OCI-LY1 (cell line): ENCODE data around the gene TBX1.

ENCODE experiments used
- H2AFZ ChIP-seq: fragments of 200-600 bp; sonication (generic), shearing (Covaris generic); 2 replicates; pipeline ENCODE4 v1.6.0; 2014; ENCODE audit warnings: antibody characterized with exemption, mild to moderate bottlenecking, low read length
- H3F3A ChIP-seq: fragments of 200-600 bp; sonication (generic), shearing (Covaris generic); 2 replicates; pipeline ENCODE4 v1.6.0; 2014; ENCODE audit warnings: mild to moderate bottlenecking, antibody characterized with exemption, low read length, moderate library complexity; ENCODE audit not compliant: insufficient read depth
- H3K27ac ChIP-seq: fragments of 200-600 bp; sonication (generic); 2 replicates; pipeline ENCODE4 v1.5.1; 2014; ENCODE audit warnings: low read length, mixed run types, mild to moderate bottlenecking, low read depth; ENCODE audit not compliant: poor library complexity, severe bottlenecking
- H3K27me3 ChIP-seq: fragments of 200-600 bp; sonication (generic); 2 replicates; pipeline ENCODE4 v1.6.0; 2014; ENCODE audit warnings: antibody characterized with exemption, mild to moderate bottlenecking, low read length, moderate library complexity; ENCODE audit not compliant: insufficient read depth
- H3K36me3 ChIP-seq: fragments of 200-600 bp; sonication (generic); 2 replicates; pipeline ENCODE4 v1.6.1; 2014; ENCODE audit warnings: mild to moderate bottlenecking, antibody characterized with exemption, low read length, moderate library complexity, mixed read lengths; ENCODE audit not compliant: insufficient read depth
- H3K4me1 ChIP-seq: fragments of 200-600 bp; sonication (generic); 2 replicates; pipeline ENCODE4 v1.5.1; 2014; ENCODE audit warnings: mild to moderate bottlenecking, low read length, moderate library complexity; ENCODE audit not compliant: insufficient read depth, severe bottlenecking
- H3K4me2 ChIP-seq: fragments of 200-600 bp; sonication (generic), shearing (Covaris generic); 2 replicates; pipeline ENCODE4 v1.6.1; 2014; ENCODE audit warnings: low read length
- H3K4me3 ChIP-seq: fragments of 200-600 bp; sonication (generic); 2 replicates; pipeline ENCODE4 v1.5.1; 2014; ENCODE audit warnings: low read length, low read depth, mild to moderate bottlenecking, mixed read lengths; ENCODE audit not compliant: poor library complexity, severe bottlenecking
- H3K79me2 ChIP-seq: fragments of 200-600 bp; shearing (Covaris generic); 2 replicates; pipeline ENCODE4 v1.6.1; 2016; ENCODE audit warnings: mixed run types, low read length, mixed read lengths; ENCODE audit not compliant: insufficient read depth
- H3K9ac ChIP-seq: fragments of 200-600 bp; sonication (generic), shearing (Covaris generic); 2 replicates; pipeline ENCODE4 v1.6.1; 2014; ENCODE audit warnings: mild to moderate bottlenecking, low read length, mixed read lengths
- H3K9me2 ChIP-seq: fragments of 200-600 bp; sonication (generic), shearing (Covaris generic); 2 replicates; pipeline ENCODE4 v1.6.1; 2014; ENCODE audit warnings: low read depth, mild to moderate bottlenecking, low read length, mixed read lengths
- H3K9me3 ChIP-seq: fragments of 200-600 bp; shearing (Covaris generic); 2 replicates; pipeline ENCODE4 v1.6.1; 2014; ENCODE audit warnings: low read length, mixed read lengths
- H4K20me1 ChIP-seq: fragments of 200-600 bp; sonication (generic), shearing (Covaris generic); 2 replicates; pipeline ENCODE4 v1.6.0; 2016; ENCODE audit warnings: mild to moderate bottlenecking, low read length; ENCODE audit not compliant: insufficient read depth
- EZH2 ChIP-seq: fragments of 200-600 bp; sonication (generic), shearing (Covaris generic); IDR thresholded peaks from 2 replicates; pipeline ENCODE4 v1.8.0; 2017; ENCODE audit warnings: borderline replicate concordance, mixed run types, mild to moderate bottlenecking, antibody characterized with exemption, low read length, moderate library complexity, mixed read lengths
- TF ChIP-seq, protein P1 (sequence below): fragments of 200-600 bp; sonication (generic), shearing (Covaris generic); IDR thresholded peaks from 2 replicates; pipeline ENCODE4 v1.5.1; 2017; ENCODE audit warnings: mild to moderate bottlenecking, antibody characterized with exemption, low read length, moderate library complexity, mixed read lengths

TBX1 gene

DNA sequence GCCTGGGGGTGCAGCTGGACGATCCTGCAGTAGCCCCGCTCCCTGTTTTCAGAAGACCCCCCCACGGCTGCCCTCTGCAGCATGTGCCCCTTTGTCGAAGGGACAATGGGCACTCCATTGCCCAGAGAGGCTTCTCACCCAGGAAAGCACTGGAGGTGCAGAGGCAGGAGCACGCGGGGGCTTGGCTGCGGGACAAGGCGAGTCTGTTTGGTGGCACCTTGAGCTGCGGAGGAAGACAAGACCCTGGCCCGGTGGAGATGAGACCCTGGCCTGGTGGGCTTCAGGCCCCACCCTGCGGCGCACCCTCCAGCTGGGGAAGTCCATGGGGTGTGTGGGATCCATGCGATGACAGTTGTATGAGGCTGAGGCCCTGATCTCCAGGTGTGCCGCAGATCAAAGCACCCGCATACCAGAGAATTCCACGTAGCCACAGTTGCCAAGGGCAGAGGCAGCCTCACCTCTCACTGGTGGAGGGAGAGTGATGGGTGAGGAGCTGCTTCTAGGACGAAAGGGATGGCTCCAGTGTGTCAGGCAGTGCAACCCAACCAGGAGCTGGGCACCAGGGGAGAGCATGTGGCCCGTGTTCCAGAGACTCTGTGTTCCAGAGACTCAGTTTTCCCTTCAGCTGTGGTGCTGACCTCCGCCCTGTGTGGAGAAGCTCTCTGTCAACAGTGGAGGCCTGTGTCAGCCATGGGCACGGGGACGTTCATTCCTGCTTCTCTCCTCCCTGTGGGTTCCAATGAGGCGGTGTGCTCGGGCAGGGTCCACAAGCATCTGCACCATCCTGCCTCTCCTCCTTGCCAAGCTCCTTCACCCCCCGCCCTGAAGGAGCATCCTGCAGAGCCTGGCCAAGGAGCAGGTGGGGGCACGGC is 10.0 kb downstream of the TBX1 start:
- Histone ChIP-seq H3F3A (no peaks in the 10 kb centered on the region), H2AFZ (no peak overlapping the region), H4K20me1 (no peaks in the 10 kb centered on the region), H3K4me3 (no peak overlapping the region), H3K27ac (no peak overlapping the region), H3K4me2 (no peak overlapping the region), H3K9ac (no peak overlapping the region), H3K4me1 (peaks cover 25% of the 10 kb centered on the region), H3K27me3 (no peaks in the 10 kb centered on the region; the same call in 1 of the 2 replicates), H3K9me3 (no peaks in the 10 kb centered on the region), H3K9me2 (no peaks in the 10 kb centered on the region), H3K79me2 (no peaks in the 10 kb centered on the region), H3K36me3 (no peaks in the 10 kb centered on the region)
- no peak for TF ChIP-seq EZH2
- TF ChIP-seq, protein P1, sequence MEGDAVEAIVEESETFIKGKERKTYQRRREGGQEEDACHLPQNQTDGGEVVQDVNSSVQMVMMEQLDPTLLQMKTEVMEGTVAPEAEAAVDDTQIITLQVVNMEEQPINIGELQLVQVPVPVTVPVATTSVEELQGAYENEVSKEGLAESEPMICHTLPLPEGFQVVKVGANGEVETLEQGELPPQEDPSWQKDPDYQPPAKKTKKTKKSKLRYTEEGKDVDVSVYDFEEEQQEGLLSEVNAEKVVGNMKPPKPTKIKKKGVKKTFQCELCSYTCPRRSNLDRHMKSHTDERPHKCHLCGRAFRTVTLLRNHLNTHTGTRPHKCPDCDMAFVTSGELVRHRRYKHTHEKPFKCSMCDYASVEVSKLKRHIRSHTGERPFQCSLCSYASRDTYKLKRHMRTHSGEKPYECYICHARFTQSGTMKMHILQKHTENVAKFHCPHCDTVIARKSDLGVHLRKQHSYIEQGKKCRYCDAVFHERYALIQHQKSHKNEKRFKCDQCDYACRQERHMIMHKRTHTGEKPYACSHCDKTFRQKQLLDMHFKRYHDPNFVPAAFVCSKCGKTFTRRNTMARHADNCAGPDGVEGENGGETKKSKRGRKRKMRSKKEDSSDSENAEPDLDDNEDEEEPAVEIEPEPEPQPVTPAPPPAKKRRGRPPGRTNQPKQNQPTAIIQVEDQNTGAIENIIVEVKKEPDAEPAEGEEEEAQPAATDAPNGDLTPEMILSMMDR: no peak

DNA sequence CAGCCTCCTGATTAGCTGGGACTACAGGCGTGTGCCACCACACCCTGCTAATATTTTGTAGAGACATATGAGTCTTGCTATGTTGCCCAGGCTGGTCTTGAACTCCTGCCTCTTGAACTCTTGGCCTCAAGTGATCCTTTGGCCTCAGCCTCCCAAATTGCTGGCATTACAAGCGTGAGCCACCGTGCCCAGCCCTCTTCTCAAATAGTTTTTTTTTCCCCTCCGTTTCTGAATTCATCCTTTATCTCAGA is 11.8 kb downstream of the TBX1 start:
- Histone ChIP-seq H3K9me2 (no peaks in the 10 kb centered on the region), H4K20me1 (no peaks in the 10 kb centered on the region), H3K27ac (no peak overlapping the region), H3K4me2 (no peak overlapping the region), H2AFZ (no peak overlapping the region), H3K9ac (no peak overlapping the region), H3K79me2 (no peaks in the 10 kb centered on the region), H3F3A (no peaks in the 10 kb centered on the region), H3K9me3 (no peaks in the 10 kb centered on the region), H3K4me1 (peaks cover 25% of the 10 kb centered on the region), H3K27me3 (no peaks in the 10 kb centered on the region; the same call in 1 of the 2 replicates), H3K4me3 (no peak overlapping the region), H3K36me3 (no peaks in the 10 kb centered on the region)
- TF ChIP-seq, protein P1: no peak
- no peak for TF ChIP-seq EZH2

DNA sequence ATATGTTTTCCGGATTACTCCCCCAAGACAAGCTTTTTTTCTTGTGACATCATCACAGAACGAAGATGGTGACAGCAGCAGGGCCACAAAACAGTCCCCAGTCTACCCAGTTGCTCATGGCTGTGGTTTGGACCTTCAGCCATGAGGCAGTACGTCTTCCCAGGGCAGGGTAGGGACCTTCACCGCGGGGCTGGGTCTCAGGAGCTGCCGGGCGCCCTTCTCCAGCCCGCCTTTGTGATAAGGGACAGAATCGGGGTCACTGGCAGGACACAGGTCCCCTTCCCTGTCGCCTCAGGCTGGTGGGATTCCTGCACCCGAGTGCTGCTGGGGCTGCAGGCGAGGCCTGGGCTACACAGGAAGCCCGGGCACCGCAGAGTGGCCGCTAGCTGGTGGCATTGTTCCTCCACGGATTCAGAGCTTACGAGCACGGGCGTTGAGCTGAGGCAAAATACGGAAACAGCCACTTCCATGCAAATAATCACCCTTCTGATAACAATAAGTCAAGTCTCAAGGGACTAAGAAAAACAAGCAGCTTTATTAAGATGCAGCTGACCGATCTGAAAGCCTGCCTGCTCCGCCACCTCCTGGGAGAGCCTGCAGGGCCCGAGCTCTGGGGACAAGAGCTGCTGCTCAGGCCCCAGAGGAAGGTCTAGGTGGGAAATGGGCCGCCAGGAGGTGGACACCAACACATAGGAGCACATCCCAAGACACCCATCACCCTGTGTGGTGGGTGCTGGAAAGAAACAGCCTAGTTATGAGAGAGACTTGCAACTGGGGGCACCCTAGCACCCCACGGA is 12.3 kb downstream of the TBX1 start:
- Histone ChIP-seq H3K4me1 (peaks cover 22% of the 10 kb centered on the region), H3K9me2 (no peaks in the 10 kb centered on the region), H3K79me2 (no peaks in the 10 kb centered on the region), H3K27ac (no peak overlapping the region), H4K20me1 (no peaks in the 10 kb centered on the region), H3F3A (no peaks in the 10 kb centered on the region), H3K9me3 (no peaks in the 10 kb centered on the region), H3K36me3 (no peaks in the 10 kb centered on the region), H3K4me3 (peak overlapping the region; percentile 14), H2AFZ (no peak overlapping the region), H3K9ac (no peak overlapping the region; the same call in 1 of the 2 replicates), H3K4me2 (peak overlapping the region; percentile 50), H3K27me3 (no peaks in the 10 kb centered on the region; the same call in 1 of the 2 replicates)
- TF ChIP-seq, protein P1: peak; percentile 43; the same call in 1 of the 2 replicates
- no peak for TF ChIP-seq EZH2
